HL-60 (cell line): Measurements from ENCODE around the gene TDRD12.

Experiments
- CTCF ChIP-seq: IDR thresholded peaks from one replicate; pipeline ENCODE4 v1.5.1; 2011; ENCODE audit warnings: low read length, control low read depth, inconsistent platforms; ENCODE audit not compliant: insufficient read depth
- POLR2AphosphoS5 ChIP-seq: IDR thresholded peaks from 2 replicates; pipeline ENCODE4 v1.6.1; 2012; ENCODE audit warnings: low read depth

- TF ChIP-seq CTCF (no peak), POLR2AphosphoS5 (no peak)
Observed at GRCh38 chr19:32672841-32673240, 46.7 kb upstream of the TDRD12 start.
